ENCODE results near the gene COL4A1. TPM values are rescaled to one million over a fixed set of nuclear protein-coding genes. Genes with fewer than 3 reads are reported as not detected.

The COL4A1 gene
- total RNA-seq, 6 donors from 2014 or later = 81.7 to 309 (median 167) TPM

GRCh38 chr13:110244976-110245375 is 62.0 kb downstream of the COL4A1 start:
- DNase-seq (no peak), ATAC-seq (ENCODE audit: low FRiP score in 2 of 2) (no peak)
- Histone ChIP-seq H3K36me3 (peaks cover 0 to 26% (median 0%) of the 10 kb centered on the region in 4 donors), H3K27ac (peak overlapping the region in 1 of 4 donors; percentile 32), H3K4me3 (no peak overlapping the region), H3K27me3 (no peaks in the 10 kb centered on the region), H3K9me3 (no peaks in the 10 kb centered on the region), H3K4me1 (peaks cover 7 to 30% (median 12%) of the 10 kb centered on the region in 4 donors)
- no peak for TF ChIP-seq POLR2A (IDR thresholded peaks at IDR 0.05)
- TF ChIP-seq POLR2AphosphoS5 (IDR thresholded peaks at IDR 0.05) = no peak
- TF ChIP-seq EP300 (IDR thresholded peaks at IDR 0.05) = no peak
- no peak for TF ChIP-seq CTCF (IDR thresholded peaks at IDR 0.05)
- WGBS, 2 donors = 94 to 96% methylated on average over 5 to 9 of the region's 9 CpGs

GRCh38 chr13:110244071-110244830 is 62.7 kb downstream of the COL4A1 start:
- ATAC-seq (ENCODE audit: low FRiP score in 2 of 2) (peak in 1 of 2 donors; percentile 64), DNase-seq (no peak)
- Histone ChIP-seq H3K27ac (no peak overlapping the region), H3K36me3 (peaks cover 0 to 25% (median 0%) of the 10 kb centered on the region in 4 donors), H3K27me3 (no peaks in the 10 kb centered on the region), H3K9me3 (no peaks in the 10 kb centered on the region), H3K4me3 (no peak overlapping the region), H3K4me1 (peaks cover 7 to 37% (median 15%) of the 10 kb centered on the region in 4 donors)
- TF ChIP-seq EP300 (IDR thresholded peaks at IDR 0.05) (no peak), CTCF (IDR thresholded peaks at IDR 0.05) (no peak), POLR2A (IDR thresholded peaks at IDR 0.05) (no peak)
- WGBS, 2 donors = 65 to 74% methylated on average over 7 of the region's 7 CpGs

GRCh38 chr13:110242615-110243014 is 64.3 kb downstream of the COL4A1 start:
- no peak for ATAC-seq (ENCODE audit: low FRiP score in 2 of 2)
- Histone ChIP-seq H3K27me3 (no peaks in the 10 kb centered on the region), H3K9me3 (no peaks in the 10 kb centered on the region), H3K4me3 (no peak overlapping the region), H3K4me1 (peaks cover 8 to 46% (median 26%) of the 10 kb centered on the region in 4 donors), H3K27ac (peak overlapping the region in 1 of 4 donors; percentile 34), H3K36me3 (peaks cover 0 to 16% (median 0%) of the 10 kb centered on the region in 4 donors)
- WGBS, 2 donors = 78 to 81% methylated on average over 4 of the region's 4 CpGs
- no peak for TF ChIP-seq POLR2AphosphoS5 (IDR thresholded peaks at IDR 0.05)
- no peak for TF ChIP-seq CTCF (IDR thresholded peaks at IDR 0.05)
- TF ChIP-seq POLR2A (IDR thresholded peaks at IDR 0.05) = no peak
- DNase-seq = no peak

- Histone ChIP-seq H3K36me3 (peaks cover 0 to 22% (median 0%) of the 10 kb centered on the region in 4 donors), H3K27me3 (no peaks in the 10 kb centered on the region), H3K9me3 (no peaks in the 10 kb centered on the region), H3K4me3 (no peak overlapping the region), H3K4me1 (peaks cover 13 to 45% (median 27%) of the 10 kb centered on the region in 4 donors), H3K27ac (peak overlapping the region in 1 of 4 donors; percentile 42)
- TF ChIP-seq POLR2AphosphoS5 (IDR thresholded peaks at IDR 0.05) (no peak), POLR2A (IDR thresholded peaks at IDR 0.05) (no peak), CTCF (IDR thresholded peaks at IDR 0.05) (no peak), EP300 (IDR thresholded peaks at IDR 0.05) (no peak)
- DNase-seq (no peak), ATAC-seq (ENCODE audit: low FRiP score in 2 of 2) (no peak)
- WGBS, 2 donors = 85 to 96% methylated on average over 7 of the region's 7 CpGs
These were observed 66.0 kb downstream of the COL4A1 start for GRCh38 chr13:110240943-110241342.

Measured in upper lobe of left lung (tissue), 6 donors.